Mesothelial cell of epicardium (in vitro differentiated cells): Measurements from ENCODE around the gene KRT27. TPM values are rescaled to one million over a fixed set of nuclear protein-coding genes. Genes with fewer than 3 reads are reported as not detected.

Experiments used
- DNase-seq, 2 experiments: peaks; one replicate each; pipeline ENCODE4 v3.0.0; 2021; ENCODE audit warnings: low spot score in 2 of 2; ENCODE audit not compliant: unreplicated experiment in 2 of 2
- H3K27ac Mint-ChIP-seq: 2 replicates; pipeline ENCODE4 v1.8.0; 2021; ENCODE audit warnings: mixed read lengths
- H3K27me3 Mint-ChIP-seq: 2 replicates; pipeline ENCODE4 v1.8.0; 2021; ENCODE audit warnings: low read depth, mixed read lengths
- H3K36me3 Mint-ChIP-seq: 2 replicates; pipeline ENCODE4 v1.8.0; 2021; ENCODE audit warnings: mixed read lengths
- H3K4me1 Mint-ChIP-seq: 2 replicates; pipeline ENCODE4 v1.8.0; 2021; ENCODE audit warnings: mixed read lengths
- H3K4me3 Mint-ChIP-seq: 2 replicates; pipeline ENCODE4 v1.8.0; 2021; ENCODE audit warnings: mild to moderate bottlenecking, moderate library complexity, mixed read lengths
- H3K9me3 Mint-ChIP-seq: 2 replicates; pipeline ENCODE4 v1.8.0; 2021; ENCODE audit warnings: mixed read lengths
- total RNA-seq: library from RNA; stranded (reverse); gene quantifications from 3 replicates; pipeline ENCODE4 v1.2.1, GENCODE V29; 2021
- TF ChIP-seq, protein P1 (sequence below): fragments of 200-600 bp; sonication (generic); IDR thresholded peaks from one replicate; pipeline ENCODE4 v1.5.0; 2021; ENCODE audit warnings: antibody characterized with exemption; ENCODE audit not compliant: unreplicated experiment

The KRT27 gene, protein sequence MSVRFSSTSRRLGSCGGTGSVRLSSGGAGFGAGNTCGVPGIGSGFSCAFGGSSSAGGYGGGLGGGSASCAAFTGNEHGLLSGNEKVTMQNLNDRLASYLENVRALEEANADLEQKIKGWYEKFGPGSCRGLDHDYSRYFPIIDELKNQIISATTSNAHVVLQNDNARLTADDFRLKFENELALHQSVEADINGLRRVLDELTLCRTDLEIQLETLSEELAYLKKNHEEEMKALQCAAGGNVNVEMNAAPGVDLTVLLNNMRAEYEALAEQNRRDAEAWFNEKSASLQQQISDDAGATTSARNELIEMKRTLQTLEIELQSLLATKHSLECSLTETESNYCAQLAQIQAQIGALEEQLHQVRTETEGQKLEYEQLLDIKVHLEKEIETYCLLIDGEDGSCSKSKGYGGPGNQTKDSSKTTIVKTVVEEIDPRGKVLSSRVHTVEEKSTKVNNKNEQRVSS
- not detected in 3 replicates for total RNA-seq

DNA sequence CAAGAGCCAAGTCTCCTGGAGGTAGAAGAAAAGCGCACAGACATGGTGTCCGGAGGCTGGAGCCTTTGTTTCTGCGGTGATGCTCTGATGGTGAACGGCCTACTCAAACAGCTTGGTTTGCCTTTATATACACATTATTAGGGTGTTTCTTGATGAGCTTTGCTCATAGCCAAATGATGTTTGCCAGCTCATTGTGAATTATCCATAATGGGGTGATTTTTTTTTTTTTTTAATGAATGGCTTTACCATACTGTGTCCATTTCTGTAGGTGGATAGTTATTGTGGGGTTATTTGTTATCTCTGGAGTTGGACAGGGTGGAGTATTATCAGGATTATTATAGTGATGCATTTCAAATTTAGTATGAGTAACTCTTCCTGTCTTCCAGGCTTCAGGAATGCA lies at the start of gene KRT27:
TSS of gene KRT27 (minus strand) at position 101 of the 400 bp plus-strand sequence. CDS start at position 44, 57 bp downstream.
- H3K27me3 Mint-ChIP-seq: peaks cover 26% of the 10 kb centered on the region
- no peaks in the 10 kb centered on the region for H3K9me3 Mint-ChIP-seq
- TF ChIP-seq, protein P1, sequence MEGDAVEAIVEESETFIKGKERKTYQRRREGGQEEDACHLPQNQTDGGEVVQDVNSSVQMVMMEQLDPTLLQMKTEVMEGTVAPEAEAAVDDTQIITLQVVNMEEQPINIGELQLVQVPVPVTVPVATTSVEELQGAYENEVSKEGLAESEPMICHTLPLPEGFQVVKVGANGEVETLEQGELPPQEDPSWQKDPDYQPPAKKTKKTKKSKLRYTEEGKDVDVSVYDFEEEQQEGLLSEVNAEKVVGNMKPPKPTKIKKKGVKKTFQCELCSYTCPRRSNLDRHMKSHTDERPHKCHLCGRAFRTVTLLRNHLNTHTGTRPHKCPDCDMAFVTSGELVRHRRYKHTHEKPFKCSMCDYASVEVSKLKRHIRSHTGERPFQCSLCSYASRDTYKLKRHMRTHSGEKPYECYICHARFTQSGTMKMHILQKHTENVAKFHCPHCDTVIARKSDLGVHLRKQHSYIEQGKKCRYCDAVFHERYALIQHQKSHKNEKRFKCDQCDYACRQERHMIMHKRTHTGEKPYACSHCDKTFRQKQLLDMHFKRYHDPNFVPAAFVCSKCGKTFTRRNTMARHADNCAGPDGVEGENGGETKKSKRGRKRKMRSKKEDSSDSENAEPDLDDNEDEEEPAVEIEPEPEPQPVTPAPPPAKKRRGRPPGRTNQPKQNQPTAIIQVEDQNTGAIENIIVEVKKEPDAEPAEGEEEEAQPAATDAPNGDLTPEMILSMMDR: no peak
- H3K27ac Mint-ChIP-seq: no peak within 1 kb of the TSS
- H3K36me3 Mint-ChIP-seq: no peaks in the 10 kb centered on the region
- DNase-seq: no peak
- H3K4me1 Mint-ChIP-seq: no peaks in the 10 kb centered on the region
- no peak within 1 kb of the TSS for H3K4me3 Mint-ChIP-seq

DNA sequence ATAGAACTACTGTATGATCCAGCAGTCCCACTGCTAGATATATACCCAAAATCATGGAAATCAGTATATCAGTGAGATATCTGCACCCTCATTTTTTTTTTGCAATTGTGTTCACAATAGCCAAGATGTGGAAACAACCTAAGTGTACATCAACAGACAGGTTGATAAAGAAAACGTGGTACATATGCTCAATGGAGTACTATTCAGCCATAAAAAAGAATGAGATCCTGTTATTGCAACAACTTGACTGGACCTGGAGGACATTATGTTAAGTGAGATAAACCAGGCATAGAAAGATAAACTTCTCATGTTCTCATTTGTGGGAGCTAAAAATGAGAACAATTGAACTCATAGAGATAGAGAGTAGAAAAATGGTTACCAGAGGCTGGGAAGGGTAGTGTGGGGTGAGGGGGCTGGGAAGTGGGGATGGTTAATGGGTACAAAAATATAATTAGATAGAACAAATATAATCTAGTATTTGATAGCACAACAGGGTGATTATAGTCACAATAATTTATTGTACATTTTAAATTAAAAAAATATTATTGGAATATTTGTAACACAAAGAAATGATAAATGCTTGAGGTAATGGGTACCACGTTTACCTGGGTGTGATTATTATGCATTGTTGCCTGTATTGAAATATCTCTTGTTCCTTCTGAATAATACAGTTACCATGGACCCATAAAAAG lies 47.9 kb upstream of the KRT27 start:
- H3K9me3 Mint-ChIP-seq: peaks cover 5% of the 10 kb centered on the region
- no peak for DNase-seq
- H3K4me3 Mint-ChIP-seq: no peak overlapping the region
- no peak overlapping the region for H3K27ac Mint-ChIP-seq
- peaks cover 5% of the 10 kb centered on the region for H3K36me3 Mint-ChIP-seq
- TF ChIP-seq, protein P1: no peak
- H3K27me3 Mint-ChIP-seq: peaks cover 16% of the 10 kb centered on the region
- no peaks in the 10 kb centered on the region for H3K4me1 Mint-ChIP-seq

DNA sequence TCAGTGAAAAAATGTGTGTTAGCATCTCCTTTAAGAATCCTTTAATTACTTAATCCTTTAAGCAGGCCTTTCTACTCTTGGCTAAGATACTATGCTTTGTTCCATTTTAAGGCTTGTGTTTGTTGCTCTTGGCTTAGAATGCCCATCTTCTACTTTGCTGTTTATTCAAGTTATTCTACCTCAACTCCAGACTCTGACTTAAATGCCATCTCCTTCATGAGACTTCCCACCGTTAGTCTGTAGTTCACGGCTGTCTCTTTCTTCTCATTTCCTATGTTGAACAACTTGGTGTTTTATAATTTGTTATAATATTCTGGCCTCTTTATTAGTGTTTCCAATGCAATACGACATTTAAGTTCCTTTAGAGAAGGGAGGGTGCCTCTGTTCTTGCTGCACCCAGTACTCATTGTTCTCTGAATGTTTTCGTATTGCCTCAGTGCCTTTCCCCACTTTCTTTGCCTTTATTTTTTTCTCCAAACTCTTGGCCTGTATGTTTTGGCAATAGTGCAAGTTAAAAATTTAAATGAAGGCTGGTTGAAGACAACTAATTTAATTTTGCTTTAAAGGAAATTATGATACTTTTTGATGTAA lies 46.2 kb upstream of the KRT27 start:
- peaks cover 6% of the 10 kb centered on the region for H3K4me1 Mint-ChIP-seq
- H3K27ac Mint-ChIP-seq: no peak overlapping the region
- TF ChIP-seq, protein P1: no peak
- no peak for DNase-seq
- H3K27me3 Mint-ChIP-seq: peaks cover 16% of the 10 kb centered on the region
- H3K9me3 Mint-ChIP-seq: peaks cover 5% of the 10 kb centered on the region
- no peaks in the 10 kb centered on the region for H3K36me3 Mint-ChIP-seq
- H3K4me3 Mint-ChIP-seq: no peak overlapping the region

DNA sequence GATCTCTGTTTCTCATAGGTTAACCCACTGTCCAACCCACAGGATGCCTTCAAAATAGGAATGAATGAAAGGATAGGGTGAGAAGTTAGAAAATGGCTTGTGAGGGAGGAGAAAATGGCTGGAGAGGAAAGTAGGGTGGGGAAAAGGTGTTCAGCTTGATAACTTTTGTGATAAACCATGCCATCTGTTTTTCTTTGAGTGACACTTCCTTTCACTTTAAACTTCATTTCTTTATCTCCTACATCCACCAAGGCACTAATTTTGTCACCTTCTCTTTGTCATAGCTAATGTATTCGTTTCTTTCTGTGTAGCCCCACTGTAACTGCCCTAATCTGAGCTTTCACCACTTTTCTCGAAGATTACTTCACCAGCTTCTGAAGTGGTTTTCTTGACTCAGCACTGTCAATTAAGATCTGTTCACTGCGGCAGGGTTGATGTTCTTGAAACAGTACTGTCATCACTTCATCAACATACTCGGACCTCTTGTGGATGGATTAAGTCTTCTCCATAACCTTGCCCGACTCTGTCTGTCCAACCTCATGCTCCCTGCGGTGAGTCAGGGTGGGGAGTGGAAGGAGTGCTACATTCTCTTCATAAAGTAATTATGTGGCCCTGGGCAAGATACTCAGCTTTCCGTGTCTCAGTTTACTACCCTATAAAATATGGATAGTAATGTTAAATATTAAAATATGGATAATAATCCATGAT lies 45.5 kb upstream of the KRT27 start:
- peaks cover 6% of the 10 kb centered on the region for H3K4me1 Mint-ChIP-seq

DNA sequence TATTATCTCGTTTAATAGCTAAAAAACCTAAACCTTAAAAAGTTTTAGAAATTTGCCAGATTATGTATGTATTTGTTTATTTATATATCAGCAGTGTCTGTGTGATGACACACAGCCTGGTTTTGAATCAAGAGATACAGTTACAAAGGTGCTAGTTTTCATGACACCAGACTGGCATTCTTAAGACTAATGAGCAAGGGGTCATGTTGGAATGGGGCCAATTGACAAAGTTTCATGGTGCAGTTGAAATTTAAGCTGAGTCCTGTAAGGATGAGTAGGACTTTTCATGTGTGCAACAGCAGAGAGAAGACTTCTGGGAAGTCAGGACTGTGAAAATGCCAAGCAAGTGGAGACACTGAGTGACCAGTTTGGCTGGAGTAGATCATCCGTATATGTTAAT lies 43.2 kb upstream of the KRT27 start:
- H3K4me3 Mint-ChIP-seq: no peak overlapping the region
- no peaks in the 10 kb centered on the region for H3K36me3 Mint-ChIP-seq
- peaks cover 6% of the 10 kb centered on the region for H3K4me1 Mint-ChIP-seq
- H3K27ac Mint-ChIP-seq: no peak overlapping the region
- DNase-seq: no peak
- peaks cover 5% of the 10 kb centered on the region for H3K9me3 Mint-ChIP-seq
- TF ChIP-seq, protein P1: no peak
- H3K27me3 Mint-ChIP-seq: peaks cover 16% of the 10 kb centered on the region

More for the DNA sequence above, 45.5 kb upstream of the KRT27 start:
- no peak overlapping the region for H3K27ac Mint-ChIP-seq
- no peak for DNase-seq
- no peak overlapping the region for H3K4me3 Mint-ChIP-seq
- H3K9me3 Mint-ChIP-seq: peaks cover 5% of the 10 kb centered on the region
- no peaks in the 10 kb centered on the region for H3K36me3 Mint-ChIP-seq
- H3K27me3 Mint-ChIP-seq: peaks cover 16% of the 10 kb centered on the region
- TF ChIP-seq, protein P1: no peak
